ENCODE results near the gene MYL4. TPM values are rescaled to one million over a fixed set of nuclear protein-coding genes. Genes with fewer than 3 reads are reported as not detected.
"Not testable (repeated sequence)": the region's sequence is repeated elsewhere in the genome, so short reads cannot be mapped to it uniquely, and the experiment has no call there.

MYL4 gene
- total and polyA plus RNA-seq, 4 experiments from 2014 or later = not detected

DNA sequence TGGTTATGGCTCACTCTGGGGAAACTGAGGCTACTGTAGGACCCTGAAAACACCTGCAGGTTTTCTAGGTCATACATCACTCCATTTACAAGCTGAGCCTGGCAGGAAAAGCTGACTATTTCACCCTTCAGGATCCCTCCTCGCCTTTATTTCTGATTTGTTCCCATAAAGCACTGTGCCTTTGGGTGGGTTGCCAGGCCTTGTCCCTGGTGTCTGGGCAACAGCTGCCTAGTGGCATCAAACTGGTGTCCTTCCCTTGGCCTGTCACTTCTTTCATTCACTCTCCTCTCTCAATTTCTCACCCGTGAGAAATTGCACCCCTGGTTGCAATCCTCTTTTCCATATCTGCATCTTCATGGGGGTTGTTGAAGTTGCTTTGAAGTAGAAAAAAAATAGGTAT, 1.6 kb downstream of the MYL4 start:
- peak overlapping the region in 1 of 7 donors; percentile 42 for H3K27ac Mint-ChIP-seq
- no peak overlapping the region for H3K27ac ChIP-seq (ENCODE audit: low read depth, low read length)
- POLR2A ChIA-PET (ENCODE audit: partially characterized antibody) = interaction anchor here (1.6 kb wide), 1 partner anchor 21 kb away, joined by 3 read pairs; no protein-coding TSS in a partner anchor

DNA sequence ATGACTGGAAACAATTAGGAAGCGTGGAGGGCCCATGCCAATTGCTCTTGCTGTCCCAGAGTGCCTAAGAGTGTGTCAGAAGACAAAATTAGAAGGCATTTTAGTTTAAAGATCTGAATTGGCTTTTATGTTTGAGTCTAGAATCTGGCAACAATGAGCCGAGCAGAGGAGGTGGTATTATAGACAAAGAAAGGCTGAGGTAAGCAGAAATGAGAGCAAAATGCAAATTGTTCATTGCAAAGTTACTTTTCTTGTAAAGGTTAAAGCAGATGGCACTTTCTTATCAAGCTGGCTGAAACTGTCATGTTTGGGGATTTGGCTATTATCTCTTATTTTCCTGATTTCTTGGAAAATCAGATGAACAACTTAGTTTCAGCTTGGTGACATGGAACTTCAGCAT, 3.3 kb downstream of the MYL4 start:
- H3K9me3 Mint-ChIP-seq = no peaks in the 10 kb centered on the region
- intact Hi-C loops (cut with micrococcal nuclease) = no loop called here

More for the DNA sequence above, 1.6 kb downstream of the MYL4 start:
- H3K36me3 ChIP-seq (ENCODE audit: insufficient read depth, low read length) = no peaks in the 10 kb centered on the region
- intact Hi-C loops (cut with micrococcal nuclease) = no loop called here
- Mint-ChIP-seq H3K9me3 (no peaks in the 10 kb centered on the region), H3K4me1 (peaks cover 15 to 36% (median 25%) of the 10 kb centered on the region in 4 donors), H3K27me3 (peaks cover 0 to 2% of the 10 kb centered on the region in 2 donors), H3K36me3 (no peaks in the 10 kb centered on the region), H3K4me3 (no peak overlapping the region)
- no peak overlapping the region for H3K4me3 ChIP-seq (ENCODE audit: low read length in 2 of 2)
- CTCF ChIA-PET (ENCODE audit: partially characterized antibody) = no interaction called here
- DNase-seq = no peak
- H3K4me1 ChIP-seq (ENCODE audit: insufficient read depth, low read length) = peaks cover 33% of the 10 kb centered on the region
- no peaks in the 10 kb centered on the region for H3K9me3 ChIP-seq (ENCODE audit: control insufficient read depth in 1 of 2, low read length in 2 of 2)
- H3K27me3 ChIP-seq (ENCODE audit: insufficient read depth, low read length) = no peaks in the 10 kb centered on the region

DNA sequence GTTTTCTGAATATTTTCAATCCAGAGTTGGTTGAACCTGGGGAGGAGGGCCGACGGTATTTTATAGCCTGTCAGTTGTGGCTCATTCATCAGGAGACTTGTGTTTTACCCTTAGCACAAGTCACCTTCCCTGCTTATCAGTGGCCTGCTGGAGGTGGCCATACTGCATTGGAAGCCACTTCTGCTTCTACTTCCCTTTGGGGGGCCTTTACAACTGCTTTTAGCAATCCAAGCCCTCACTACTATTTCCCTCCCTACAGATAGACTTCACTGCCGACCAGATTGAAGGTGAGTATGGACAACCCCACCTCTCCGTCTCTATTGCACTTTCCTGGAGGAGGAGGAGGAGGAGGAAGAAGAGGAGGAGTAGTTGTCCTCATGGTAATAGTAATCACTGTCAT, 4.4 kb downstream of the MYL4 start:
- Mint-ChIP-seq H3K4me1 (peaks cover 6 to 30% (median 15%) of the 10 kb centered on the region in 4 donors), H3K9me3 (no peaks in the 10 kb centered on the region), H3K4me3 (no peak overlapping the region), H3K27ac (peak overlapping the region in 2 of 7 donors; percentile 34 to 52), H3K36me3 (no peaks in the 10 kb centered on the region), H3K27me3 (peaks cover 0 to 2% of the 10 kb centered on the region in 2 donors)
- Histone ChIP-seq H3K27me3 (ENCODE audit: insufficient read depth, low read length) (no peaks in the 10 kb centered on the region), H3K4me1 (ENCODE audit: insufficient read depth, low read length) (peaks cover 33% of the 10 kb centered on the region), H3K4me3 (ENCODE audit: low read length in 2 of 2) (no peak overlapping the region), H3K36me3 (ENCODE audit: insufficient read depth, low read length) (no peaks in the 10 kb centered on the region), H3K9me3 (ENCODE audit: control insufficient read depth in 1 of 2, low read length in 2 of 2) (no peaks in the 10 kb centered on the region), H3K27ac (ENCODE audit: low read depth, low read length) (no peak overlapping the region)
- DNase-seq = no peak
- intact Hi-C loops (cut with micrococcal nuclease) = no loop called here
- CTCF ChIA-PET (ENCODE audit: partially characterized antibody) = no interaction called here
- POLR2A ChIA-PET (ENCODE audit: partially characterized antibody) = interaction anchor here (3.3 kb wide), 1 partner anchor 8 kb away, joined by 13 read pairs; no protein-coding TSS in a partner anchor

More for the DNA sequence above, 3.3 kb downstream of the MYL4 start:
- H3K36me3 ChIP-seq (ENCODE audit: insufficient read depth, low read length) = no peaks in the 10 kb centered on the region
- peak overlapping the region in 1 of 7 donors; percentile 7 for H3K27ac Mint-ChIP-seq
- peaks cover 0 to 2% of the 10 kb centered on the region in 2 donors for H3K27me3 Mint-ChIP-seq
- ChIA-PET CTCF (ENCODE audit: partially characterized antibody) (no interaction called here), POLR2A (ENCODE audit: partially characterized antibody) (no interaction called here)
- no peak for DNase-seq
- peaks cover 11 to 33% (median 17%) of the 10 kb centered on the region in 4 donors for H3K4me1 Mint-ChIP-seq
- no peak overlapping the region for H3K4me3 ChIP-seq (ENCODE audit: low read length in 2 of 2)
- H3K27me3 ChIP-seq (ENCODE audit: insufficient read depth, low read length) = no peaks in the 10 kb centered on the region
- no peak overlapping the region for H3K27ac ChIP-seq (ENCODE audit: low read depth, low read length)
- no peaks in the 10 kb centered on the region for H3K9me3 ChIP-seq (ENCODE audit: control insufficient read depth in 1 of 2, low read length in 2 of 2)
- no peak overlapping the region for H3K4me3 Mint-ChIP-seq
- H3K4me1 ChIP-seq (ENCODE audit: insufficient read depth, low read length) = peaks cover 33% of the 10 kb centered on the region
- no peaks in the 10 kb centered on the region for H3K36me3 Mint-ChIP-seq

GRCh38 chr17:47214931-47215330, 5.8 kb downstream of the MYL4 start:
- H3K4me3 ChIP-seq (ENCODE audit: low read length in 2 of 2) = no peak overlapping the region
- H3K27me3 Mint-ChIP-seq = peaks cover 0 to 2% of the 10 kb centered on the region in 2 donors
- no peaks in the 10 kb centered on the region for H3K9me3 Mint-ChIP-seq
- H3K27ac ChIP-seq (ENCODE audit: low read depth, low read length) = no peak overlapping the region
- ChIA-PET POLR2A (ENCODE audit: partially characterized antibody) (interaction anchor here (3.3 kb wide), 1 partner anchor 10 kb away, joined by 13 read pairs; no protein-coding TSS in a partner anchor), CTCF (ENCODE audit: partially characterized antibody) (no interaction called here)
- H3K27me3 ChIP-seq (ENCODE audit: insufficient read depth, low read length) = no peaks in the 10 kb centered on the region
- H3K9me3 ChIP-seq (ENCODE audit: control insufficient read depth in 1 of 2, low read length in 2 of 2) = no peaks in the 10 kb centered on the region
- no peak overlapping the region for H3K27ac Mint-ChIP-seq
- H3K4me1 ChIP-seq (ENCODE audit: insufficient read depth, low read length) = peaks cover 42% of the 10 kb centered on the region
- H3K4me1 Mint-ChIP-seq = peaks cover 6 to 35% (median 22%) of the 10 kb centered on the region in 4 donors
- H3K36me3 Mint-ChIP-seq = no peaks in the 10 kb centered on the region
- no peak for DNase-seq
- H3K36me3 ChIP-seq (ENCODE audit: insufficient read depth, low read length) = no peaks in the 10 kb centered on the region
- intact Hi-C loops (cut with micrococcal nuclease) = no loop called here
- H3K4me3 Mint-ChIP-seq = no peak overlapping the region

- not testable (repeated sequence) for H3K4me3 ChIP-seq (ENCODE audit: low read length in 2 of 2); H3K36me3 ChIP-seq (ENCODE audit: insufficient read depth, low read length); H3K27ac ChIP-seq (ENCODE audit: low read depth, low read length); H3K27me3 ChIP-seq (ENCODE audit: insufficient read depth, low read length); DNase-seq; H3K27me3 Mint-ChIP-seq; H3K9me3 Mint-ChIP-seq; H3K36me3 Mint-ChIP-seq; H3K9me3 ChIP-seq (ENCODE audit: control insufficient read depth in 1 of 2, low read length in 2 of 2)
- ChIA-PET CTCF (ENCODE audit: partially characterized antibody) (interaction anchor here (1.1 to 1.4 kb wide), 2 partner anchors 11 to 12 kb away, joined by 3 to 4 read pairs; no protein-coding TSS in a partner anchor), POLR2A (ENCODE audit: partially characterized antibody) (interaction anchor here (1.1 to 3.3 kb wide), 5 partner anchors 10 to 29 kb away, joined by 3 to 13 read pairs (median 6); partner anchors contain the start of gene CDC27)
- peaks cover 15 to 51% (median 33%) of the 10 kb centered on the region in 4 donors for H3K4me1 Mint-ChIP-seq
- intact Hi-C loops (cut with micrococcal nuclease) = loop anchor here (1.0 kb wide), 1 partner anchor 12 kb away; no protein-coding TSS in a partner anchor
- peaks cover 55% of the 10 kb centered on the region for H3K4me1 ChIP-seq (ENCODE audit: insufficient read depth, low read length)
- peak overlapping the region in 4 of 8 donors; percentile 21 to 72 (median 34) for H3K4me3 Mint-ChIP-seq
- peak overlapping the region; percentile 42 to 85 (median 65) for H3K27ac Mint-ChIP-seq
Observed at GRCh38 chr17:47216821-47217220, 7.7 kb downstream of the MYL4 start.

- ChIA-PET CTCF (ENCODE audit: partially characterized antibody) (interaction anchor here (1.1 to 1.4 kb wide), 2 partner anchors 11 to 12 kb away, joined by 3 to 4 read pairs; no protein-coding TSS in a partner anchor), POLR2A (ENCODE audit: partially characterized antibody) (interaction anchor here (0.6 to 1.5 kb wide), 5 partner anchors 10 to 30 kb away, joined by 3 to 7 read pairs (median 4); partner anchors contain the start of gene CDC27)
- not testable (repeated sequence) for H3K9me3 ChIP-seq (ENCODE audit: control insufficient read depth in 1 of 2, low read length in 2 of 2); H3K27me3 Mint-ChIP-seq; H3K4me3 ChIP-seq (ENCODE audit: low read length in 2 of 2); H3K27ac ChIP-seq (ENCODE audit: low read depth, low read length); H3K36me3 Mint-ChIP-seq; H3K27me3 ChIP-seq (ENCODE audit: insufficient read depth, low read length); H3K9me3 Mint-ChIP-seq; H3K36me3 ChIP-seq (ENCODE audit: insufficient read depth, low read length)
- Mint-ChIP-seq H3K4me3 (peak overlapping the region in 4 of 8 donors; percentile 21 to 72 (median 34)), H3K4me1 (peaks cover 15 to 51% (median 33%) of the 10 kb centered on the region in 4 donors), H3K27ac (peak overlapping the region; percentile 42 to 85 (median 65))
- peaks cover 55% of the 10 kb centered on the region for H3K4me1 ChIP-seq (ENCODE audit: insufficient read depth, low read length)
- peak; percentile 50 to 68 (median 54) for DNase-seq
- intact Hi-C loops (cut with micrococcal nuclease) = loop anchor here (1.0 kb wide), 1 partner anchor 12 kb away; no protein-coding TSS in a partner anchor
Observed at GRCh38 chr17:47217279-47217678, 8.1 kb downstream of the MYL4 start.

- peak overlapping the region in 2 of 8 donors; percentile 23 to 59 for H3K4me3 Mint-ChIP-seq
- peak overlapping the region in 2 of 7 donors; percentile 23 to 27 for H3K27ac Mint-ChIP-seq
- peaks cover 15 to 51% (median 33%) of the 10 kb centered on the region in 4 donors for H3K4me1 Mint-ChIP-seq
Observed at GRCh38 chr17:47218896-47219430, 9.8 kb downstream of the MYL4 start.

More at GRCh38 chr17:47218896-47219430, 9.8 kb downstream of the MYL4 start:
- DNase-seq = no peak
- peaks cover 55% of the 10 kb centered on the region for H3K4me1 ChIP-seq (ENCODE audit: insufficient read depth, low read length)
- no peaks in the 10 kb centered on the region for H3K9me3 ChIP-seq (ENCODE audit: control insufficient read depth in 1 of 2, low read length in 2 of 2)
- intact Hi-C loops (cut with micrococcal nuclease) = no loop called here
- Mint-ChIP-seq H3K36me3 (no peaks in the 10 kb centered on the region), H3K27me3 (no peaks in the 10 kb centered on the region), H3K9me3 (peaks cover 0 to 2% (median 0%) of the 10 kb centered on the region in 8 donors)
- no peaks in the 10 kb centered on the region for H3K27me3 ChIP-seq (ENCODE audit: insufficient read depth, low read length)
- H3K4me3 ChIP-seq (ENCODE audit: low read length in 2 of 2) = no peak overlapping the region
- ChIA-PET CTCF (ENCODE audit: partially characterized antibody) (interaction anchor here (2.0 kb wide), 1 partner anchor 11 kb away, joined by 12 read pairs; no protein-coding TSS in a partner anchor), POLR2A (ENCODE audit: partially characterized antibody) (interaction anchor here (0.7 to 3.8 kb wide), 2 partner anchors 14 to 112 kb away, joined by 4 to 35 read pairs; no protein-coding TSS in a partner anchor)
- H3K36me3 ChIP-seq (ENCODE audit: insufficient read depth, low read length) = no peaks in the 10 kb centered on the region
- no peak overlapping the region for H3K27ac ChIP-seq (ENCODE audit: low read depth, low read length)
